SH-SY5Y (cell line): Measurements from ENCODE around the gene ADAM19.

Experiments used
- GATA2 ChIP-seq: IDR thresholded peaks from 2 replicates; pipeline ENCODE4 v1.6.1; 2011; ENCODE audit warnings: mild to moderate bottlenecking, low read depth, low read length
- GATA3 ChIP-seq: IDR thresholded peaks from 2 replicates; pipeline ENCODE4 v1.6.1; 2011; ENCODE audit warnings: low read depth, mild to moderate bottlenecking, low read length, moderate library complexity

DNA sequence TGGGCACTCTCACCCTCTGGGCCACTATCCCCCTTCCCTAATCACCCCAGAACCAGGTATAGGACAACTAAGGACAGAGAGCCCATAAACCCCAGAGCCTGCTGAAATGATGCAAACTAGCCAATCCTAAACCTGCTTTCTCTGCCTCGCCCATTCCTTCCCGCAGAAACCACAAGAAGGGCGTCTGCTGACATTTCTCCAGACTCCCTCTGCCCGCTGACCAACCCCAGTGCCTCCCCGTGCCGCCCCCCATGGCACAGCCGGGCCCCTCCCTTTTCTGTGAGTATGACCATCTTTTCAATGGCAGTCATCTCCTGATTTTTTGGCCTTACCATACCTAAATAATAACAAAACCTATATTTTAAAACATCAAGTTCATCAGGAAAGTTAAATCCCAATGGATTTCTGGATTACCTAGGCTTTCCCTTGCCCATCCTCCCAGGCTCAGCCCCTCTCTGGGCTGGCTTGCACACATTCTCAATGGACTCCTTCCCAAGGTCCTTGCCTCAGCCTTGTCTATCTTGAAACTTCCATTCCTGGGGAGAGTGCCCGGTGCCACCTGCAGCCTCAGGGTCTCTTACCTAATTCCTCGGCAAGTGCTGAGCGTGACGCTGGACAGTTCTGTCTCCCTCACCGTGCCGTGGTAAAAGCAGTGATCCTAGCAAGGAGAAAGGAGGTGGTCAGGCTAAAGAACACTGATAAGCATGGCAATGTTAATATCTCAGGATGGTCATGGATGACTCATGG lies 45.2 kb downstream of the ADAM19 start:
- TF ChIP-seq GATA3: no peak
- no peak for TF ChIP-seq GATA2
